ENCODE results near the gene CAMK2A.

DNA sequence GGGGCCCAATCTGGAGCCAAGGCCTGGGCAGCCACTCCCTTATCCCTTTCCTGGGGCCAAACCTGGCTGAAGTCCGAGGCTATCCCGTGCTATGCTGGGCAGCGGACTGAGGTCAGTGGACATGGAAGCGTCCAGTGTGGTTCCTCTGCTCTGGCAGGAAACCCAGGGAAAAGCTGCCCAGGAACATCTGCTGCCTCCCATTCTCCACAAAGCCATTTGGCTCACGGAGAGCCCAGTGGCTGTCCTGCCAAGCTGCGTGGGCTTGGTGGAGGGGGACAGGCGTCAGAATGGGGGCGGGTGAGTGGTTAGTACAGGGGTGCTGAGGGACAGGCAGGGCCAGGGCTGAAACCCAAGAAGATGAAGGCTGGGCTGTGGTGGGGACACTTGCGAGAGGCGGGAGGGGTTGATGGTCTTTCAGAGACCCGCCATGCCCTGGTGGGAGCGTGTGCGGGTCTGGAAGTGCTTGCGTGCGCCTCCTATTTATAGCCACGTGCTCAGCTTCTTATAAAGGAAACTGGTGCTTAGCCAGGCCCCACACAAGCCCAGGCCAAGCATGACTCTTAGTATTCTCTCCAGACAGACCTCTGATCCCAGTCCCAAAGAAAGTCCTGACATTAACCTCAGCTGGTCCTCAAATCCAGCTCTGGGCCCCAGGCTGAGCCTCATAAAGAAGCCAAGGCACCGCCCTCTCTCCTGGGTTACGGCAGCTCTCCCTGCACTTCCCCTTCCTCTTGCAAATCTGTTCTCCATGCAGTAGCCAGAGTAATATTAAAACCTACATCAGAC is 109.1 kb downstream of the CAMK2A start:
- TF ChIP-seq, protein P1, sequence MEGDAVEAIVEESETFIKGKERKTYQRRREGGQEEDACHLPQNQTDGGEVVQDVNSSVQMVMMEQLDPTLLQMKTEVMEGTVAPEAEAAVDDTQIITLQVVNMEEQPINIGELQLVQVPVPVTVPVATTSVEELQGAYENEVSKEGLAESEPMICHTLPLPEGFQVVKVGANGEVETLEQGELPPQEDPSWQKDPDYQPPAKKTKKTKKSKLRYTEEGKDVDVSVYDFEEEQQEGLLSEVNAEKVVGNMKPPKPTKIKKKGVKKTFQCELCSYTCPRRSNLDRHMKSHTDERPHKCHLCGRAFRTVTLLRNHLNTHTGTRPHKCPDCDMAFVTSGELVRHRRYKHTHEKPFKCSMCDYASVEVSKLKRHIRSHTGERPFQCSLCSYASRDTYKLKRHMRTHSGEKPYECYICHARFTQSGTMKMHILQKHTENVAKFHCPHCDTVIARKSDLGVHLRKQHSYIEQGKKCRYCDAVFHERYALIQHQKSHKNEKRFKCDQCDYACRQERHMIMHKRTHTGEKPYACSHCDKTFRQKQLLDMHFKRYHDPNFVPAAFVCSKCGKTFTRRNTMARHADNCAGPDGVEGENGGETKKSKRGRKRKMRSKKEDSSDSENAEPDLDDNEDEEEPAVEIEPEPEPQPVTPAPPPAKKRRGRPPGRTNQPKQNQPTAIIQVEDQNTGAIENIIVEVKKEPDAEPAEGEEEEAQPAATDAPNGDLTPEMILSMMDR (IDR thresholded peaks at IDR 0.05): no peak
- no peak for TF ChIP-seq POLR2A (IDR thresholded peaks at IDR 0.05)
- TF ChIP-seq EP300 (IDR thresholded peaks at IDR 0.05): no peak
